HepG2 (cell line): ENCODE measurements around the gene PFKFB2. TPM values are rescaled to one million over a fixed set of nuclear protein-coding genes. Genes with fewer than 3 reads are reported as not detected.

Source experiments
- ATAC-seq: fragments of 200-7000 bp; cut with Tn5 transposase; 3 replicates; pipeline ENCODE4 v1.9.1; 2020; ENCODE audit warnings: mild to moderate bottlenecking, moderate library complexity
- BruUV-seq: library from RNA; stranded (reverse); fragments of 400-500 nt; replicated peaks from 2 replicates; lab custom pipeline; 2021; lab: Mats Ljungman, UMichigan
- CTCF ChIA-PET: fragments of 300-600 bp; formaldehyde crosslinking; extraction: SDS; loops from one replicate; lab custom pipeline; 2021; ENCODE audit warnings: low total read pairs, inconsistent platforms, low intra/inter-chr PET ratio; lab: Yijun Ruan, JAX
- POLR2A ChIA-PET: fragments of 350-600 bp; sonication (Branson Sonifier 250); formaldehyde crosslinking; loops from one replicate; lab custom pipeline; 2020; ENCODE audit warnings: antibody characterized with exemption, inconsistent platforms; lab: Yijun Ruan, JAX
- DNase-seq: peaks from one replicate; pipeline ENCODE4 v3.0.0-alpha.2; 2015; ENCODE audit warnings: low spot score
- FAIRE-seq: peaks from 3 replicates; lab custom pipeline; 2011; peaks lifted over from hg19 to GRCh38; lab: Jason Lieb, UNC
- H2AFZ ChIP-seq: one replicate; pipeline ENCODE4 v1.6.1; 2011; ENCODE audit warnings: low read length, inconsistent platforms
- H3K27ac ChIP-seq: fragments of 300-600 bp; 3 replicates; pipeline ENCODE4 v1.8.0; 2011; ENCODE audit warnings: mixed run types, mild to moderate bottlenecking, mixed read lengths, low read length, inconsistent platforms; ENCODE audit not compliant: insufficient read depth; ENCODE audit errors: extremely low read length
- H3K27me3 ChIP-seq, 2 experiments: fragments of 200-600 bp in 1 of 2; 2 replicates in 1 of 2; 3 replicates in 1 of 2; pipeline versions ENCODE4 v1.6.0 to v1.8.0; 2011; ENCODE audit warnings: low read length in 2 of 2, mild to moderate bottlenecking in 2 of 2, moderate library complexity in 2 of 2, inconsistent platforms in 1 of 2; ENCODE audit not compliant: insufficient read depth in 2 of 2, control insufficient read depth in 1 of 2
- H3K36me3 ChIP-seq, 2 experiments: fragments of 200-600 bp in 1 of 2; replicated peaks in 1 of 2; 2 replicates in 1 of 2; 3 replicates in 1 of 2; pipeline versions ENCODE4 v1.5.1 to v1.8.0; 2011; ENCODE audit warnings: low read length in 2 of 2, inconsistent platforms in 1 of 2; ENCODE audit not compliant: insufficient read depth in 2 of 2, control insufficient read depth in 1 of 2
- H3K4me1 ChIP-seq: 2 replicates; pipeline ENCODE4 v1.5.1; 2012; ENCODE audit warnings: low read length, inconsistent platforms; ENCODE audit not compliant: insufficient read depth
- H3K4me2 ChIP-seq: 2 replicates; pipeline ENCODE4 v1.6.0; 2011; ENCODE audit warnings: low read depth, low read length, inconsistent platforms
- H3K4me3 ChIP-seq, 3 experiments: fragments of 200-600 bp in 1 of 3; sonication (generic), shearing (Covaris generic) in 1 of 3; replicated peaks in 1 of 3; 2 replicates each; pipeline ENCODE4 v1.5.1; 2011 to 2016; ENCODE audit warnings: low read length in 3 of 3, inconsistent platforms in 2 of 3, low read depth in 2 of 3, mild to moderate bottlenecking in 2 of 3, control low read depth in 1 of 3, mixed read lengths in 1 of 3; ENCODE audit not compliant: insufficient read depth in 1 of 3
- H3K79me2 ChIP-seq: one replicate; pipeline ENCODE4 v1.6.1; 2011; ENCODE audit warnings: low read length, inconsistent platforms; ENCODE audit not compliant: insufficient read depth
- H3K9ac ChIP-seq: 2 replicates; pipeline ENCODE4 v1.6.0; 2011; ENCODE audit warnings: mild to moderate bottlenecking, low read depth, low read length, inconsistent platforms; ENCODE audit not compliant: insufficient read depth
- H3K9me3 ChIP-seq: 2 replicates; pipeline ENCODE4 v1.5.1; 2012; ENCODE audit warnings: mild to moderate bottlenecking, low read length
- H4K20me1 ChIP-seq: 2 replicates; pipeline ENCODE4 v1.6.0; 2011; ENCODE audit warnings: inconsistent platforms, mild to moderate bottlenecking, low read length, moderate library complexity; ENCODE audit not compliant: insufficient read depth
- RFXANK ChIP-seq: IDR thresholded peaks from 2 replicates; pipeline ENCODE4 v1.6.1; 2016
- TSC22D2 ChIP-seq: sonication (generic); formaldehyde crosslinking; IDR thresholded peaks from 2 replicates; pipeline ENCODE4 v1.5.1; 2020; ENCODE audit warnings: missing genetic modification reagents, mild to moderate bottlenecking, borderline replicate concordance
- ZNF33A ChIP-seq: sonication (generic); formaldehyde crosslinking; IDR thresholded peaks from 2 replicates; pipeline ENCODE4 v1.5.1; 2020; ENCODE audit warnings: missing genetic modification reagents, mild to moderate bottlenecking, moderate library complexity, borderline replicate concordance
- ZNF557 ChIP-seq: sonication (generic); formaldehyde crosslinking; IDR thresholded peaks from 2 replicates; pipeline ENCODE4 v1.4.0; 2020; ENCODE audit warnings: missing genetic modification reagents
- ZNF777 ChIP-seq: sonication (generic); formaldehyde crosslinking; IDR thresholded peaks from 2 replicates; pipeline ENCODE4 v1.4.0; 2020; ENCODE audit warnings: missing genetic modification reagents
- WGBS: methylation state at CpG from one replicate; pipeline ENCODE4 v1.1.6; 2017; ENCODE audit warnings: low lambda C conversion rate; 5-methylcytosine and 5-hydroxymethylcytosine counted together
- in situ Hi-C: cut with HindIII; loops from 2 replicates; pipeline ENCODE4 v1.10.0; 2017; ENCODE audit warnings: low pct_unique_long_range_greater_than_20kb; ENCODE audit not compliant: extremely low pct_ligation_motif_present
- intact Hi-C: fragments of 100-400 bp; cut with micrococcal nuclease; formaldehyde crosslinking; loops from one replicate; pipeline ENCODE4 v1.10.0; 2022; ENCODE audit not compliant: unreplicated experiment
- polyA plus RNA-seq, 8 experiments: library from polyadenylated mRNA; depleted of rRNA in 3 of 8; stranded (reverse) in 7 of 8; unstranded in 1 of 8; fragments of >200 nt; fragmentation: Illumina TruSeq in 4 of 8; extraction: Trizol in 4 of 8; gene quantifications; 2 replicates each; pipeline versions ENCODE4 v1.2.1 to v1.2.3, GENCODE V29; 2011 to 2016; ENCODE audit warnings: low read depth in 4 of 8, missing spikeins in 1 of 8, mixed read lengths in 1 of 8; ENCODE audit not compliant: insufficient read depth in 1 of 8
- total RNA-seq, 5 experiments: library from RNA; depleted of rRNA; stranded (reverse); fragments of >200 nt; fragmentation: Illumina TruSeq; extraction: Trizol; gene quantifications; 2 replicates each; pipeline ENCODE4 v1.2.3, GENCODE V29; 2016; ENCODE audit warnings: low read depth in 1 of 5
- TF ChIP-seq, protein P1 (sequence below): sonication (generic); formaldehyde crosslinking; IDR thresholded peaks from 2 replicates; pipeline ENCODE4 v1.8.0; 2023; ENCODE audit warnings: mild to moderate bottlenecking, missing genetic modification reagents

The PFKFB2 gene
- total and polyA plus RNA-seq, 2 of the 13 experiments (the other 11 are each of a cell fraction or from before 2014, with no cell fraction given): 4.6 to 10.6 TPM

GRCh38 chr1:207004931-207005830 is 47.9 kb upstream of the PFKFB2 start (continued):
- TF ChIP-seq, protein P1, sequence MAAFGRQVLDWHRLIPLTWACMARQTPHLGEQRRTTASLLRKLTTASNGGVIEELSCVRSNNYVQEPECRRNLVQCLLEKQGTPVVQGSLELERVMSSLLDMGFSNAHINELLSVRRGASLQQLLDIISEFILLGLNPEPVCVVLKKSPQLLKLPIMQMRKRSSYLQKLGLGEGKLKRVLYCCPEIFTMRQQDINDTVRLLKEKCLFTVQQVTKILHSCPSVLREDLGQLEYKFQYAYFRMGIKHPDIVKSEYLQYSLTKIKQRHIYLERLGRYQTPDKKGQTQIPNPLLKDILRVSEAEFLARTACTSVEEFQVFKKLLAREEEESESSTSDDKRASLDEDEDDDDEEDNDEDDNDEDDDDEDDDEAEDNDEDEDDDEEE (CRISPR knock-in tag): no peak
- TF ChIP-seq RFXANK (CRISPR knock-in tag) (no peak), ZNF33A (CRISPR knock-in tag) (no peak), ZNF777 (CRISPR knock-in tag) (no peak), TSC22D2 (CRISPR knock-in tag) (no peak)
- TF ChIP-seq, all 625 proteins: peak for 11

DNA sequence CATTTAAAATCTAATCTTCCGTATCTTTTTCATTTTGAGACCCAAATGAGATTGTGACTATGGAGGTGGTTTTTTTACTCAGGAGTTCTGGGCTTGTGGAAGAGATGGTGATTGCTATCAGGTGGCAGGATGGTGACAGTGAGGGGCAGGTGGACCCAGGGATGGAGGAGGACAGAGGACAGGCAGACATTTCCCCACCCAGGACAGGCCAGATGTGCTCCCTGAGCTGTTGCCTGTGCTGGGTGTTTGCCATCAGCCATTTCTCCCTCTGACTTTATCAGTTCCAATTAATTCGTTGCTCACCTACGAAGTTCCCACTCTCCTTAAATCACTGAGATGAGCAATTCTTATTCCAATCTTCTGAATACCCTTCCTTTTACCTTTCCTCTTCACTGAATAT is 47.0 kb upstream of the PFKFB2 start:
- Histone ChIP-seq H3K4me2 (no peak overlapping the region), H4K20me1 (no peaks in the 10 kb centered on the region), H3K79me2 (no peaks in the 10 kb centered on the region), H3K4me3 (no peak overlapping the region), H3K36me3 (no peaks in the 10 kb centered on the region), H3K4me1 (peaks cover 89% of the 10 kb centered on the region), H3K27ac (no peak overlapping the region), H3K9ac (no peak overlapping the region), H2AFZ (no peak overlapping the region), H3K9me3 (no peaks in the 10 kb centered on the region), H3K27me3 (no peaks in the 10 kb centered on the region)
- 93% methylated on average over 3 of the region's 3 CpGs for WGBS
- DNase-seq (no peak), FAIRE-seq (no peak), ATAC-seq (no peak)
- intact Hi-C loops (no loop called here), in situ Hi-C loops (no loop called here)
- ChIA-PET CTCF (no interaction called here), POLR2A (interaction anchor here (1.1 kb wide), 1 partner anchor 47 kb away, joined by 3 read pairs; the partner anchor contains the start of gene PFKFB2)
- TF ChIP-seq ZNF557 (CRISPR knock-in tag): no peak
- BruUV-seq: no TSS peak
